ENCODE results near the gene GRB14.

The GRB14 gene

DNA sequence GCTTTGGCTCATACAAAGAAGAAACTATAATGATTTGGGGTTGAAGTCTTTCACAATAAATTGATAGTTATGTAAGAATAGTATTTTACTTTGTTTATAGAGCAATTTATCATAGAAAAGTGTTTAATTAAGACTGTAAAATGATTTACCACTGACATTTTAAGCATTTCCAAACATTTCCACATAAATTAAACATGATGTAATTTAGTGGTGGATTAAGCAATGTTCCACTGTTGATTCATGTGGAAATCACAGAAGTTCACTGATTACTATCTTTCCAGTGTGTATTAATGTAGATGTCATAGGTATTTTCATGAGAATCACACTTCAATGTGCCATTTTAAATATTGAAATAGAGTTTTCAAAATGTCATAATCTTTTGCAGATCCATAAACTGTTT, 40.1 kb upstream of the GRB14 start:
- no peak for TF ChIP-seq CTCF (IDR thresholded peaks at IDR 0.05; ENCODE audit: low read depth, low read length, missing control alignments)
- in situ Hi-C loops (cut with HindIII; ENCODE audit: low sequenced_read_pairs): no loop called here
- no peak overlapping the region for H3K4me3 ChIP-seq (ENCODE audit: low read depth, low read length)
- no peak for DNase-seq (ENCODE audit: low read depth)

- H3K4me3 ChIP-seq (ENCODE audit: low read depth, low read length): no peak overlapping the region
- in situ Hi-C loops (cut with HindIII; ENCODE audit: low sequenced_read_pairs): no loop called here
- no peak for TF ChIP-seq CTCF (IDR thresholded peaks at IDR 0.05; ENCODE audit: low read depth, low read length, missing control alignments)
- DNase-seq (ENCODE audit: low read depth): peak; percentile 53
These were observed 35.8 kb upstream of the GRB14 start for GRCh38 chr2:164657129-164657528.

- TF ChIP-seq CTCF (IDR thresholded peaks at IDR 0.05; ENCODE audit: low read depth, low read length, missing control alignments): no peak
These were observed 34.5 kb upstream of the GRB14 start for GRCh38 chr2:164655750-164656149.

GRCh38 chr2:164655336-164655735, 34.1 kb upstream of the GRB14 start:
- in situ Hi-C loops (cut with HindIII; ENCODE audit: low sequenced_read_pairs): no loop called here
- no peak for TF ChIP-seq CTCF (IDR thresholded peaks at IDR 0.05; ENCODE audit: low read depth, low read length, missing control alignments)
- no peak overlapping the region for H3K4me3 ChIP-seq (ENCODE audit: low read depth, low read length)
- no peak for DNase-seq (ENCODE audit: low read depth)

More at GRCh38 chr2:164655750-164656149, 34.5 kb upstream of the GRB14 start:
- in situ Hi-C loops (cut with HindIII; ENCODE audit: low sequenced_read_pairs): no loop called here
- no peak overlapping the region for H3K4me3 ChIP-seq (ENCODE audit: low read depth, low read length)
- no peak for DNase-seq (ENCODE audit: low read depth)

- DNase-seq (ENCODE audit: low read depth): no peak
- TF ChIP-seq CTCF (IDR thresholded peaks at IDR 0.05; ENCODE audit: low read depth, low read length, missing control alignments): no peak
- in situ Hi-C loops (cut with HindIII; ENCODE audit: low sequenced_read_pairs): no loop called here
- no peak overlapping the region for H3K4me3 ChIP-seq (ENCODE audit: low read depth, low read length)
These were observed 30.1 kb upstream of the GRB14 start for GRCh38 chr2:164651361-164651760.

DNA sequence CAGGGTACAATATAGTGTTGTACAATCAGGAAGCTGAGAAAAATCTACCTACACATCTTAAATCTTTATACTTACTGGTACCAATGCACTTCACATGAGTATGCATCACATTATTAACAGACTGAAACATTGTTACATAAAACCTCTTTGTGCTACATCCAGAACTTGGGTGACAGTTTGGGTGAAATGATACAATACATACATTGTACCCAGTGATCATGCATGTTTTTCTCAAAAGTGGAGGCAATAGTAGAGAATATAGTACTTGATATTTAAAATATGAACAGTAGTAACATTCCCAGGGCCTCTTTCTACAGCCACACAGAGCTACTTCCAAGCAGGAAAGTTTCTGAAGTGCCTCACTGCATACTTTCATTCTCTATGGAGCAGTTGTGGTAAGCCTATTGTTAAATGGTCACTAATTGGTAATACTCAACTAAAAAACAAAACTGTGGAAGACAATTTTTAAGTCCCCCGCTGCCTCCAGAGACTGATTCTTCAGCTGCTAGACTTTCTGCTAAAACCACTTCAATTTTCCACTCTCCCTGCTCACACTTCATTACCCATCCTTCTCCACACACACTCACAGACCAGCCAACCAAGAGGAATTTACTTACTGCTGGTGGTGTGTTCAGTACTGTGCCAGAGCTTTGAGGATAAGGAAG, 22.9 kb upstream of the GRB14 start:
- TF ChIP-seq CTCF (IDR thresholded peaks at IDR 0.05; ENCODE audit: low read depth, low read length, missing control alignments): no peak
- no peak overlapping the region for H3K4me3 ChIP-seq (ENCODE audit: low read depth, low read length)
- in situ Hi-C loops (cut with HindIII; ENCODE audit: low sequenced_read_pairs): no loop called here
- no peak for DNase-seq (ENCODE audit: low read depth)
